NB4 (cell line): Measurements from ENCODE around the gene CDC42EP3.

Source experiments
- DNase-seq: peaks from one replicate; pipeline ENCODE4 v3.0.0; 2010; ENCODE audit warnings: low read depth
- H3K4me3 ChIP-seq: one replicate; pipeline ENCODE4 v1.5.1; 2011; ENCODE audit warnings: mild to moderate bottlenecking, low read depth, low read length, moderate library complexity
- MYC ChIP-seq: IDR thresholded peaks from 2 replicates; pipeline ENCODE4 v1.6.1; 2011; ENCODE audit warnings: low read depth, low read length
- POLR2A ChIP-seq: IDR thresholded peaks from 2 replicates; pipeline ENCODE4 v1.6.1; 2011; ENCODE audit warnings: mild to moderate bottlenecking; ENCODE audit not compliant: insufficient read length; ENCODE audit errors: extremely low read depth
- TF ChIP-seq, protein P1 (sequence below): IDR thresholded peaks from 2 replicates; pipeline ENCODE4 v1.6.1; 2011; ENCODE audit warnings: low read depth, low read length
- TF ChIP-seq, protein P2 (sequence below): IDR thresholded peaks from one replicate; pipeline ENCODE4 v1.5.1; 2012; ENCODE audit warnings: low read depth, low read length

Gene CDC42EP3

DNA sequence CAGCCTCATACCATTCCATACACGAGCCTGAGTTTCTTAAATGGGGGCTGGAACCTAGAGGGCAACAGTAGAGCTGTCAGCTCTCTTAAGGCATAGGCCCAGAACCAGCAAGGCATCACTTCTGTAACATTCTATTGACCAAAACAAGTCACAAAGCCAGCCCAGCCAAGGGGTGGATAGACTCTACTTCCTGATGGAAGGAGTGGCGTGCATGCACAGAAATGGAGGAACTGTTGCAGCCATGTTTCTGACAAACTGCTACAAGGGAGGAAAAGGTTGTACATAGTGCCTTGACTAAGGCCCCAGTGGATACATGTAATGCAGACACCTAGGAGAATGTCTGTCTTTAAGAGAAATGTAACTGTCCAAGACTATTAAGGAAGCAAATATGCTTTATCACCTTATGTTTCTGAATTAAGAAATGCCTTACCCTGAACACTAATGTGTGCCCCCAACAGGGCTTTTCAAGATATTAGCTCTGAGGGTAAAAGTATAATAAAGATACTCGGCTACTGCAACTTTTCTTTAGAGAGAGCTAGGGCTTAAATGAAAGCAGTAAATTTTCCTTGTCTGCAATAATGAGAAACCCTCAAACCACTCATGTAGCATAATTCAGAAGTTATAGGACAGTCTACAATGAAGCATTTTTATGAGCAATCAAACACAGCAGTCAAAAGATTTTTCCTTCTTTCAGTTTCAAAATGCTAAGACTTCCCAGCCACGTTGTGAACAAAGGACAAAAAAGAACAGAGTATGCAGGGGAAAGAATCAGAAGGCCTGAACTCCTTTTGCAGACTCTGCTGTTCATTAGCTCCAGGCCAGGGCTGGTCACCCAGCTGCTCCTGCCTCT is 35.1 kb upstream of the CDC42EP3 start:
- DNase-seq, result no peak
- H3K4me3 ChIP-seq, result no peak overlapping the region
- TF ChIP-seq MYC (no peak), POLR2A (no peak)
- TF ChIP-seq, protein P1, sequence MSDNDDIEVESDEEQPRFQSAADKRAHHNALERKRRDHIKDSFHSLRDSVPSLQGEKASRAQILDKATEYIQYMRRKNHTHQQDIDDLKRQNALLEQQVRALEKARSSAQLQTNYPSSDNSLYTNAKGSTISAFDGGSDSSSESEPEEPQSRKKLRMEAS, result no peak
- TF ChIP-seq, protein P2, sequence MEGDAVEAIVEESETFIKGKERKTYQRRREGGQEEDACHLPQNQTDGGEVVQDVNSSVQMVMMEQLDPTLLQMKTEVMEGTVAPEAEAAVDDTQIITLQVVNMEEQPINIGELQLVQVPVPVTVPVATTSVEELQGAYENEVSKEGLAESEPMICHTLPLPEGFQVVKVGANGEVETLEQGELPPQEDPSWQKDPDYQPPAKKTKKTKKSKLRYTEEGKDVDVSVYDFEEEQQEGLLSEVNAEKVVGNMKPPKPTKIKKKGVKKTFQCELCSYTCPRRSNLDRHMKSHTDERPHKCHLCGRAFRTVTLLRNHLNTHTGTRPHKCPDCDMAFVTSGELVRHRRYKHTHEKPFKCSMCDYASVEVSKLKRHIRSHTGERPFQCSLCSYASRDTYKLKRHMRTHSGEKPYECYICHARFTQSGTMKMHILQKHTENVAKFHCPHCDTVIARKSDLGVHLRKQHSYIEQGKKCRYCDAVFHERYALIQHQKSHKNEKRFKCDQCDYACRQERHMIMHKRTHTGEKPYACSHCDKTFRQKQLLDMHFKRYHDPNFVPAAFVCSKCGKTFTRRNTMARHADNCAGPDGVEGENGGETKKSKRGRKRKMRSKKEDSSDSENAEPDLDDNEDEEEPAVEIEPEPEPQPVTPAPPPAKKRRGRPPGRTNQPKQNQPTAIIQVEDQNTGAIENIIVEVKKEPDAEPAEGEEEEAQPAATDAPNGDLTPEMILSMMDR, result no peak

DNA sequence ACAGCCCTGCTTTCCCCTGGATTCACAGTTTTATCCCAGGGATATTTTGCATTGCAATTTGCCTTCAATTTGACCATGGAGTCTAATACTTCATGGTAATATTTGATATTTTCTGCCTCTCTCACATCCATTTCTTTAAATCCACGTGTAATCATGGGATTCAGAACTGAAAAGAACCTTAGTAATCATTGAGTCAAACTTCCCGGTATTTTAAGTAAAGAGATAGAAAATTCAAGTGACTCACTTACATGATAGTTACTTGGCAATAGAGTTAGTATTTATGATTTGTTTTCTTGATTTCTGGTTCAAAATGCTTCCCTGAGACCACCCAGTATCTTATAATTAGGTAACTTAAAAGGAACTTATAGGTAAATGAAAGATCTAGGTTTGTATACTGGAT is 33.7 kb upstream of the CDC42EP3 start:
- TF ChIP-seq, protein P2, result no peak
- TF ChIP-seq MYC, result no peak
- TF ChIP-seq, protein P1, result no peak
- no peak for TF ChIP-seq POLR2A
- H3K4me3 ChIP-seq, result no peak overlapping the region
- DNase-seq, result no peak

DNA sequence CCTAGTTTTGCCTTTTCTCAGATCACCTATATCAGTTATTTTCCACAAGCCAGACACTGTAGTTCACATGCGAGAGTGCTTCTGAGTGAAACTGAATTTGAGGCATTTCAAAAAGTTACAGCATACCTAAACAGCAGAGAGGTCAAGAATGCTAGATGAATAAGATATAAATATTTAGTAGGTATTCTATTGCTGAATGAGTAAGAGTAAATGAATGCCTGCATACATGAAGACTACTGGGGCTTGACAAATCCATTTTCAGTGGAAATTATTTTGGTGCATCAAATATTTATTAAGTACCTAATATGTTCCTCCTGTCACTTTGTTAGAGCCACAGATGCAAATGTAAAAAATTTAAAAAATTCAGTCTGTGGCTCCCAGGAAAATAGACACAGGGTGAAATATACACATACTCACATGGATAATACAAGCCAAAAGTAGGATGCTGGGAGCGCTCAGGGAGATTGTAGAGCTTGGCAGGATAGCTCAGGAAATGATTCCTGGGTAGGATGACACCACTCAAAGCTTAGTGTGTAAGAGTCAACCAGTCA is 27.6 kb upstream of the CDC42EP3 start:
- DNase-seq, result no peak
- no peak overlapping the region for H3K4me3 ChIP-seq
- TF ChIP-seq, protein P1, result no peak
- TF ChIP-seq POLR2A, result no peak
- TF ChIP-seq, protein P2, result no peak
- no peak for TF ChIP-seq MYC

DNA sequence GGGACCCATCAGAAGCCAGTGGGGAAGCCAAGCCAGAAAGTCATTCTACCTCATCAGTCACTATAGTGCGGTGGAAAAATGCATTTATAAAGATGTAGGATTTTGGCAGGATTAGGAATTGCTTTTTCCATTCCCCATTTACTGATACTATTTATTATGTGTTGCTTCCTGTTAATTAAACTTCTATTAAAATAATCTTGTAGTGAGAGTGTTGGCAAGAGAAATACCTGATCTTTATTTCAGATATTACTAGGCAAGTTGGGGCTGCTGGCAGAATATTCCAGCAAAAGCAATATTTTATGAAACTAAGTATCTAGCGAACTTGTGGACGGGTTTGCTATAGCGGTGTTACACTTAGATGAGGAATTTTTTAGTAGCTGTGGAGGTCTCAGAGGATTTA is 23.9 kb upstream of the CDC42EP3 start:
- no peak for DNase-seq
- TF ChIP-seq POLR2A (no peak), MYC (no peak)
- TF ChIP-seq, protein P1, result no peak
- TF ChIP-seq, protein P2, result no peak
- no peak overlapping the region for H3K4me3 ChIP-seq

DNA sequence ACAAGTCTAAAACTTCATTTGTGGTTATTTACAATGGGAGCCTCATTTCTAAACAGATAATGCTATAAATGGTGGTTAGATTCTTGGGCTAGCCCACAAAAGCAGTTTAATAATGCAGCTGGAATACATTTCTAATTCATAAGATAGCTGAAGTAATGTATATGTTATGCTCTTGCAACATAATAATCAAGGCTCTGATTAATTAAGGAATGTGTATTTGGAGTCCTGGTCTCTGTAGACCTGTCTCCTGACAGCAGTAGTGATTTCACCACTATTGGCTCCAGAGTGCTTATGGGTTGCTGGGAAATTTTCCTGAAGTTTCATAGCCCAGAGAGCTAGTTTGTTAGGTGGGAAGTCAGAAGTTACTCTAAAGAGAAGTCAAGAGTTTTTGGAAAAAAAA is 21.3 kb upstream of the CDC42EP3 start:
- TF ChIP-seq POLR2A (no peak), MYC (no peak)
- TF ChIP-seq, protein P1, result no peak
- TF ChIP-seq, protein P2, result no peak
- no peak overlapping the region for H3K4me3 ChIP-seq
- DNase-seq, result no peak
